ENCODE results near the gene OXGR1. TPM values are rescaled to one million over a fixed set of nuclear protein-coding genes. Genes with fewer than 3 reads are reported as not detected.

The OXGR1 gene
- total and polyA plus RNA-seq, 10 of the 15 experiments (the other 5 are each of a cell fraction or from before 2014, with no cell fraction given): 0.05 TPM; not detected in 9

- no peaks in the 10 kb centered on the region for H3K4me1 ChIP-seq (ENCODE audit: control insufficient read depth, insufficient read depth, low read length)
- ChIA-PET RAD21 (ENCODE audit: unreplicated experiment) (interaction anchor here (1.3 kb wide), 1 partner anchor 92 kb away, joined by 3 read pairs; no protein-coding TSS in a partner anchor), SMC1A (ENCODE audit: uncharacterized antibody, unreplicated experiment) (interaction anchor here (1.0 to 2.6 kb wide), 3 partner anchors 195 to 341 kb away, joined by 3 to 5 read pairs (median 3); no protein-coding TSS in a partner anchor), POLR2A (no interaction called here), CTCF (interaction anchor here (1.1 to 2.3 kb wide), 10 partner anchors 11 to 839 kb away, joined by 3 to 9 read pairs (median 4); no protein-coding TSS in a partner anchor)
- no peak overlapping the region for H3K9ac ChIP-seq (ENCODE audit: control insufficient read depth, insufficient read depth, low read length)
- no peak overlapping the region for H3K4me3 ChIP-seq
- H3K27me3 ChIP-seq (replicated peaks in 1 of 2; ENCODE audit: control insufficient read depth in 2 of 2, insufficient read depth in 2 of 2, low read length in 1 of 2): peaks cover 0 to 6% of the 10 kb centered on the region in 2 experiments; a peak in 2 of 4 replicates
- H3K4me2 ChIP-seq (ENCODE audit: control insufficient read depth, insufficient read depth): no peak overlapping the region
- no peak overlapping the region for H3K27ac ChIP-seq (ENCODE audit: control insufficient read depth, insufficient read depth)
- no peak for FAIRE-seq
- no peak for DNase-seq (ENCODE audit: low read depth, low spot score)
- H2AFZ ChIP-seq (ENCODE audit: control insufficient read depth, low read depth, low read length): no peak overlapping the region
- H3K9me3 ChIP-seq (replicated peaks; ENCODE audit: control insufficient read depth, insufficient read depth, low read length): no peaks in the 10 kb centered on the region
- H4K20me1 ChIP-seq (ENCODE audit: control insufficient read depth, insufficient read depth): no peaks in the 10 kb centered on the region
- ATAC-seq: no peak
- intact Hi-C loops (cut with micrococcal nuclease; ENCODE audit: unreplicated experiment): loop anchor here (5.0 to 10.0 kb wide), 2 partner anchors 325 to 787 kb away; no protein-coding TSS in a partner anchor
- no peaks in the 10 kb centered on the region for H3K36me3 ChIP-seq (ENCODE audit: control insufficient read depth in 2 of 2, insufficient read depth in 2 of 2, low read length in 1 of 2)
- BruUV-seq (replicated peaks): no TSS peak
- TF ChIP-seq MEF2B (IDR thresholded peaks at IDR 0.05; ENCODE audit: partially characterized antibody, poor library complexity, severe bottlenecking) (no peak), CEBPB (IDR thresholded peaks at IDR 0.05; ENCODE audit: borderline replicate concordance in 1 of 2, low read depth in 2 of 2, low read length in 2 of 2) (no peak), EP300 (IDR thresholded peaks at IDR 0.05; ENCODE audit: borderline replicate concordance in 1 of 2, control insufficient read depth in 1 of 2, low read depth in 2 of 2, low read length in 2 of 2) (no peak), YY1 (IDR thresholded peaks at IDR 0.05; ENCODE audit: low read depth, low read length) (no peak), MYB (IDR thresholded peaks at IDR 0.05; ENCODE audit: borderline replicate concordance, low read depth, low read length) (no peak), ZNF622 (IDR thresholded peaks at IDR 0.05) (no peak)
- in situ Hi-C loops (cut with MboI): no loop called here
- H3K79me2 ChIP-seq (ENCODE audit: control insufficient read depth, insufficient read depth, low read length): no peaks in the 10 kb centered on the region
These were observed 23.0 kb upstream of the OXGR1 start for GRCh38 chr13:97017322-97017721.
